C4-2B (cell line): ENCODE data around the gene NBPF1.
"Not testable (repeated sequence)": the region's sequence is repeated elsewhere in the genome, so short reads cannot be mapped to it uniquely, and the experiment has no call there.

Experiments
- ZFX ChIP-seq: fragments of 450-650 bp; IDR thresholded peaks from 2 replicates; pipeline ENCODE4 v1.6.1; 2017
- TF ChIP-seq, protein P1 (sequence below): fragments of 450-650 bp; conservative IDR thresholded peaks from 2 replicates; pipeline ENCODE4 v1.5.1; 2017; ENCODE audit warnings: mild to moderate bottlenecking

DNA sequence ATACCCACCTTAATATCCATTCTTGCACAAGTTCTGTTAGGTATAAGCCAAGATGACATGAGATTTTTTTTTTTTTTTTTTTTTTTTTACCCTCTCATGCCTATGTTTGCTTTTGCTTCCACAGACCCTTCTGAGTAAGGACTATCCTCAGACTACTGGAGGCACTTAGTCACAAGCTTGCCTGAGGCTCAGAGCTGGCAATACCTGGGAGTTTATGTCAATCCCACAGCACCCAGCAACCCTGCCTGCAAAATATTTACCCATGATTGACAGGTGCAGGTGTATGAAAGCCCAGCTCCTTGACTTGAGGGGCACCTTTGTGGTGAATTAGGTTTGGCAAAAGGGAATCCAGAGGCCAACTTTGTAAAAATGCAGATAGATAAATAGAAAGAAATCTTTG, 87.6 kb downstream of the NBPF1 start:
- TF ChIP-seq, protein P1, sequence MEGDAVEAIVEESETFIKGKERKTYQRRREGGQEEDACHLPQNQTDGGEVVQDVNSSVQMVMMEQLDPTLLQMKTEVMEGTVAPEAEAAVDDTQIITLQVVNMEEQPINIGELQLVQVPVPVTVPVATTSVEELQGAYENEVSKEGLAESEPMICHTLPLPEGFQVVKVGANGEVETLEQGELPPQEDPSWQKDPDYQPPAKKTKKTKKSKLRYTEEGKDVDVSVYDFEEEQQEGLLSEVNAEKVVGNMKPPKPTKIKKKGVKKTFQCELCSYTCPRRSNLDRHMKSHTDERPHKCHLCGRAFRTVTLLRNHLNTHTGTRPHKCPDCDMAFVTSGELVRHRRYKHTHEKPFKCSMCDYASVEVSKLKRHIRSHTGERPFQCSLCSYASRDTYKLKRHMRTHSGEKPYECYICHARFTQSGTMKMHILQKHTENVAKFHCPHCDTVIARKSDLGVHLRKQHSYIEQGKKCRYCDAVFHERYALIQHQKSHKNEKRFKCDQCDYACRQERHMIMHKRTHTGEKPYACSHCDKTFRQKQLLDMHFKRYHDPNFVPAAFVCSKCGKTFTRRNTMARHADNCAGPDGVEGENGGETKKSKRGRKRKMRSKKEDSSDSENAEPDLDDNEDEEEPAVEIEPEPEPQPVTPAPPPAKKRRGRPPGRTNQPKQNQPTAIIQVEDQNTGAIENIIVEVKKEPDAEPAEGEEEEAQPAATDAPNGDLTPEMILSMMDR = not testable (repeated sequence)
- TF ChIP-seq ZFX = not testable (repeated sequence)
